Measurements from ENCODE around the gene CDH2.

CDH2 gene

DNA sequence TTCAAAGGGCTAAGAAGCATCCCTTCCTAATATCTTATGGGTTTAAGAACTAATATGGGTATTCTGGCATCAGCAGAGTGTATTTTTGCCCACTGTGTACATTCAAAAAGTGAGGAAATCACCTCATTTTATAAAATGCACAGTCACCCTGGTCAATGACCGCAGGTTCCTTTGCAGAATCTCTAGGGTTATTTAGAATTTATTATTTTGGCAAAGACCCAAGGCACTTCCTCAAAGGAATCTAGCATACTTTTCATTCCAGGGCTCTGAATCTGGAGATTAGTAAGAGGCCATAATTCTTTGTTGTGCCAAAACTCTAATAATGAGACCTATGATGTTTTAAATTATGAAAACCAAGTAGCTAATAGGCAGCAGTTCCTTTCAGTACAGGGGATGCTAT, 27.2 kb upstream of the CDH2 start:
- no peak overlapping the region for H2BK120ac ChIP-seq (ENCODE audit: insufficient read depth, low read length, poor library complexity)
- H4K8ac ChIP-seq (ENCODE audit: low read depth, low read length), result no peak overlapping the region
- H3K36me3 ChIP-seq (ENCODE audit: control insufficient read depth in 1 of 2, insufficient read depth in 2 of 2, low read length in 2 of 2), result no peaks in the 10 kb centered on the region
- H4K91ac ChIP-seq (ENCODE audit: low read depth, low read length), result no peak overlapping the region
- no peak overlapping the region for H3K27ac ChIP-seq (ENCODE audit: low read depth, low read length)
- no peak overlapping the region for H2AFZ ChIP-seq (ENCODE audit: insufficient read depth, low read length, poor library complexity)
- H2AK5ac ChIP-seq (ENCODE audit: low read length), result no peak overlapping the region
- WGBS (ENCODE audit: extremely low coverage, insufficient coverage, insufficient read length), result no CpG with 5 or more reads among the region's 1 CpG
- H3K18ac ChIP-seq (ENCODE audit: low read length), result no peak overlapping the region
- H3K9me3 ChIP-seq (ENCODE audit: insufficient read depth, low read depth, low read length), result no peaks in the 10 kb centered on the region
- no peaks in the 10 kb centered on the region for H3K79me2 ChIP-seq (ENCODE audit: control insufficient read depth, insufficient read depth, low read length, poor library complexity)
- H2BK5ac ChIP-seq (ENCODE audit: low read depth, low read length, poor library complexity), result no peak overlapping the region
- H3K23ac ChIP-seq (ENCODE audit: low read length), result no peak overlapping the region
- no peak overlapping the region for H3K14ac ChIP-seq (ENCODE audit: low read length)
- H3K4me2 ChIP-seq (ENCODE audit: low read length), result no peak overlapping the region
- no peak for DNase-seq
- no peak overlapping the region for H3K4ac ChIP-seq (ENCODE audit: low read depth, low read length)
- no peaks in the 10 kb centered on the region for H3K27me3 ChIP-seq (ENCODE audit: insufficient read depth, low read length)
- no peak overlapping the region for H3K4me3 ChIP-seq (ENCODE audit: low read depth, low read length)
- no peak overlapping the region for H3K9ac ChIP-seq (ENCODE audit: low read length)
- H4K12ac ChIP-seq (ENCODE audit: low read depth, low read length), result no peak overlapping the region
- H3K79me1 ChIP-seq (ENCODE audit: low read length), result no peaks in the 10 kb centered on the region
- H3K4me1 ChIP-seq (ENCODE audit: control insufficient read depth in 1 of 2, insufficient read depth in 2 of 2, low read length in 2 of 2), result no peaks in the 10 kb centered on the region
- H2BK12ac ChIP-seq (ENCODE audit: low read length), result no peak overlapping the region

DNA sequence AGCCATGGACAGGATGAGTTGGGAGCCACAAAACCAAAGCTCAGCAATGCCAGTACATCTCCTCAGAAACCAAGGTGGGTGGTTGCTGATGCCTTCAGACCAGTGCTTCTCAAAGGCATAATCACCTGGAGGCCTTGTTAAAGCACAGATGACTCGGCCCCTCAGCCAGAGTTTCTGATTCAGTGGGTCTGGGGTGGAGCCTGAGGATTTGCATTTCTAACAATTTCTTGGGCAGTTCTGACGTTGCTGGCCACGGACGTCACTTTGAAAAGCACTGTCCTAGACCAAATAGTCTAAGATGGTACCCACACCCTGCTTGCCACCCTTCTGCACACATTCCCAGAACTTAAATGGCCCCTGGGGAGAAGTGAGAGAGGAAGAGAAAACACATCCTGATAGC, 24.1 kb upstream of the CDH2 start:
- Histone ChIP-seq H3K23ac (ENCODE audit: low read length) (no peak overlapping the region), H3K4me3 (ENCODE audit: low read depth, low read length) (no peak overlapping the region), H3K36me3 (ENCODE audit: control insufficient read depth in 1 of 2, insufficient read depth in 2 of 2, low read length in 2 of 2) (no peaks in the 10 kb centered on the region), H4K91ac (ENCODE audit: low read depth, low read length) (no peak overlapping the region), H3K9ac (ENCODE audit: low read length) (no peak overlapping the region), H3K27me3 (ENCODE audit: insufficient read depth, low read length) (no peaks in the 10 kb centered on the region), H3K18ac (ENCODE audit: low read length) (no peak overlapping the region), H3K4me2 (ENCODE audit: low read length) (no peak overlapping the region), H4K8ac (ENCODE audit: low read depth, low read length) (no peak overlapping the region), H4K12ac (ENCODE audit: low read depth, low read length) (no peak overlapping the region), H3K4ac (ENCODE audit: low read depth, low read length) (no peak overlapping the region), H3K9me3 (ENCODE audit: insufficient read depth, low read depth, low read length) (no peaks in the 10 kb centered on the region), H2BK12ac (ENCODE audit: low read length) (no peak overlapping the region), H3K79me2 (ENCODE audit: control insufficient read depth, insufficient read depth, low read length, poor library complexity) (no peaks in the 10 kb centered on the region), H2AFZ (ENCODE audit: insufficient read depth, low read length, poor library complexity) (no peak overlapping the region), H2BK120ac (ENCODE audit: insufficient read depth, low read length, poor library complexity) (no peak overlapping the region), H3K4me1 (ENCODE audit: control insufficient read depth in 1 of 2, insufficient read depth in 2 of 2, low read length in 2 of 2) (no peaks in the 10 kb centered on the region), H2AK5ac (ENCODE audit: low read length) (no peak overlapping the region), H3K14ac (ENCODE audit: low read length) (no peak overlapping the region), H3K79me1 (ENCODE audit: low read length) (no peaks in the 10 kb centered on the region), H3K27ac (ENCODE audit: low read depth, low read length) (no peak overlapping the region), H2BK5ac (ENCODE audit: low read depth, low read length, poor library complexity) (no peak overlapping the region)
- WGBS (ENCODE audit: extremely low coverage, insufficient coverage, insufficient read length), result no CpG with 5 or more reads among the region's 4 CpGs
- DNase-seq, result no peak

DNA sequence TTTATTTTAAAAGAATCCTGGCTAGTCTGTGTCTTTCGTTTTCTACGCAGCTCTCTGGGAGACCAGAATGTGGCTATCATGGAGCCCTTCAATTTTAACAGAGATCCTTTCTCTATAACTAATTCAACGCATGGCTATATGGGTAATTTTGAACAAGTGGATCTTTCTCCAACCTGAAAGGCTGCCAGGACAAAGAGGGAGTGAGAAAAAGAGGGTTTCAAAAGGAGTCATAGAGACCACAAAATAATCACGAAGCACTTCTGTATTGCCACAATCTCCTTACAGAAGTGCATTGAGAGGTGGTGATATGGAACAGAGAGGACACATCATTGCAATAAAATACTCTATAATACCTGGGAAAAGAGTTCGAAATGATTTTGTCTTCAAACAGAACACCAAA, 21.7 kb upstream of the CDH2 start:
- Histone ChIP-seq H3K9me3 (ENCODE audit: insufficient read depth, low read depth, low read length) (no peaks in the 10 kb centered on the region), H3K4me2 (ENCODE audit: low read length) (no peak overlapping the region), H3K18ac (ENCODE audit: low read length) (no peak overlapping the region), H2BK5ac (ENCODE audit: low read depth, low read length, poor library complexity) (no peak overlapping the region), H3K4me3 (ENCODE audit: low read depth, low read length) (no peak overlapping the region), H3K4ac (ENCODE audit: low read depth, low read length) (no peak overlapping the region), H2AFZ (ENCODE audit: insufficient read depth, low read length, poor library complexity) (no peak overlapping the region), H2BK120ac (ENCODE audit: insufficient read depth, low read length, poor library complexity) (no peak overlapping the region), H3K23ac (ENCODE audit: low read length) (no peak overlapping the region), H2AK5ac (ENCODE audit: low read length) (no peak overlapping the region), H3K9ac (ENCODE audit: low read length) (no peak overlapping the region), H2BK12ac (ENCODE audit: low read length) (no peak overlapping the region), H3K27me3 (ENCODE audit: insufficient read depth, low read length) (no peaks in the 10 kb centered on the region), H3K14ac (ENCODE audit: low read length) (no peak overlapping the region), H3K79me2 (ENCODE audit: control insufficient read depth, insufficient read depth, low read length, poor library complexity) (no peaks in the 10 kb centered on the region), H3K79me1 (ENCODE audit: low read length) (no peaks in the 10 kb centered on the region), H3K27ac (ENCODE audit: low read depth, low read length) (no peak overlapping the region), H4K8ac (ENCODE audit: low read depth, low read length) (no peak overlapping the region), H3K4me1 (ENCODE audit: control insufficient read depth in 1 of 2, insufficient read depth in 2 of 2, low read length in 2 of 2) (no peaks in the 10 kb centered on the region), H3K36me3 (ENCODE audit: control insufficient read depth in 1 of 2, insufficient read depth in 2 of 2, low read length in 2 of 2) (no peaks in the 10 kb centered on the region), H4K91ac (ENCODE audit: low read depth, low read length) (no peak overlapping the region), H4K12ac (ENCODE audit: low read depth, low read length) (no peak overlapping the region)
- WGBS (ENCODE audit: extremely low coverage, insufficient coverage, insufficient read length), result no CpG with 5 or more reads among the region's 5 CpGs
- no peak for DNase-seq

DNA sequence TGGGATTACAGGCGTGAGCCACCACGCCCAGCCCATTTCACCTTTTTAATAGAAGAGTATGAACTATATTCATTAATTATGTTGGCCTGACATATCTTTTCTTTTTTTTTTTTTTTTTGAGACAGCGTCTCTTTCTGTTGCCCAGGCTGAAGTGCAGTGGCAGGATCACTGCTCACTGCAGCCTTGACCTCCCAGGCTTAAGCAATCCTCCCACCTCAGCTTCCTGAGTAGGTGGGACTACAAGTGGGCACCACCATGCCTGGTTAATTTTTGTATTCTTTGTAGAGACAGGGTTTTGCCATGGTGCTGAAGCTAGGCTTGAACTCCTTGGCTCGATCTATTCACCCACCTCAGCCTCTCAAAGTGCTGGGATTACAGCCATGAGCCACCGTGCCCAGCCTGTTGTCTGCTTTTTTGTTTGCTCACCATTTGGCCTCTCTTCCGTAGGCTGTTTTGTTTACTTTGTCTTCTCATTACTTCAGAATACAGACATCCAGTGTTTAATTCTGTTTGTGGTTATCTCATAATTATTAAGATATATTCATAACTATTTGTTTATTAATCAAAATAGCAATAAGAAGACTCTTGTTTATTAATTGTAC, 16.3 kb upstream of the CDH2 start:
- H3K4me3 ChIP-seq (ENCODE audit: low read depth, low read length), result no peak overlapping the region
- H4K12ac ChIP-seq (ENCODE audit: low read depth, low read length), result no peak overlapping the region
- H4K91ac ChIP-seq (ENCODE audit: low read depth, low read length), result no peak overlapping the region
- H3K9me3 ChIP-seq (ENCODE audit: insufficient read depth, low read depth, low read length), result no peaks in the 10 kb centered on the region
- H3K79me2 ChIP-seq (ENCODE audit: control insufficient read depth, insufficient read depth, low read length, poor library complexity), result no peaks in the 10 kb centered on the region
- H3K79me1 ChIP-seq (ENCODE audit: low read length), result no peaks in the 10 kb centered on the region
- H3K4me2 ChIP-seq (ENCODE audit: low read length), result no peak overlapping the region
- H3K27ac ChIP-seq (ENCODE audit: low read depth, low read length), result no peak overlapping the region
- no peak overlapping the region for H2AFZ ChIP-seq (ENCODE audit: insufficient read depth, low read length, poor library complexity)
- no CpG with 5 or more reads among the region's 6 CpGs for WGBS (ENCODE audit: extremely low coverage, insufficient coverage, insufficient read length)
- no peak overlapping the region for H2BK5ac ChIP-seq (ENCODE audit: low read depth, low read length, poor library complexity)
- H4K8ac ChIP-seq (ENCODE audit: low read depth, low read length), result no peak overlapping the region
- H3K4me1 ChIP-seq (ENCODE audit: control insufficient read depth in 1 of 2, insufficient read depth in 2 of 2, low read length in 2 of 2), result no peaks in the 10 kb centered on the region
- H3K9ac ChIP-seq (ENCODE audit: low read length), result no peak overlapping the region
- H2BK12ac ChIP-seq (ENCODE audit: low read length), result no peak overlapping the region
- no peak overlapping the region for H2AK5ac ChIP-seq (ENCODE audit: low read length)
- no peaks in the 10 kb centered on the region for H3K27me3 ChIP-seq (ENCODE audit: insufficient read depth, low read length)
- no peak overlapping the region for H3K14ac ChIP-seq (ENCODE audit: low read length)
- DNase-seq, result no peak
- H2BK120ac ChIP-seq (ENCODE audit: insufficient read depth, low read length, poor library complexity), result no peak overlapping the region
- no peak overlapping the region for H3K23ac ChIP-seq (ENCODE audit: low read length)
- no peak overlapping the region for H3K18ac ChIP-seq (ENCODE audit: low read length)
- H3K36me3 ChIP-seq (ENCODE audit: control insufficient read depth in 1 of 2, insufficient read depth in 2 of 2, low read length in 2 of 2), result no peaks in the 10 kb centered on the region
- no peak overlapping the region for H3K4ac ChIP-seq (ENCODE audit: low read depth, low read length)

All from trophoblast cell (in vitro differentiated cells and primary cell).